Kidney epithelial cell (primary cell): Measurements from ENCODE around the gene ZNF324. TPM values are rescaled to one million over a fixed set of nuclear protein-coding genes. Genes with fewer than 3 reads are reported as not detected.

ENCODE experiments used
- DNase-seq: peaks from one replicate; pipeline ENCODE4 v3.0.0-alpha.2; 2010; ENCODE audit warnings: low read depth
- H3K27me3 ChIP-seq: 2 replicates; pipeline ENCODE4 v1.6.0; 2011; ENCODE audit warnings: low read length; ENCODE audit not compliant: control insufficient read depth, insufficient read depth
- H3K36me3 ChIP-seq: 2 replicates; pipeline ENCODE4 v1.5.1; 2011; ENCODE audit warnings: low read length; ENCODE audit not compliant: control insufficient read depth, insufficient read depth
- H3K4me3 ChIP-seq: 2 replicates; pipeline ENCODE4 v1.5.1; 2011; ENCODE audit warnings: low read depth, mild to moderate bottlenecking, control low read depth, low read length
- CTCF ChIP-seq: IDR thresholded peaks from 2 replicates; pipeline ENCODE4 v1.5.1; 2011; ENCODE audit warnings: mild to moderate bottlenecking, moderate library complexity, low read length, control low read depth, inconsistent platforms; ENCODE audit not compliant: insufficient read depth, poor library complexity, severe bottlenecking
- total RNA-seq: library from RNA; depleted of rRNA; stranded (reverse); fragments of >200 nt; gene quantifications from 2 replicates; pipeline ENCODE4 v1.2.3, GENCODE V29; 2015

The ZNF324 gene
- total RNA-seq = 7.2 and 12.3 TPM in 2 replicates

GRCh38 chr19:58466760-58467589 is at the start of gene ZNF324:
TSS of gene ZNF324 (plus strand) at chr19:58467080. CDS start at chr19:58469186, 2,106 bp downstream.
- TF ChIP-seq CTCF = no peak
- peak within 1 kb of the TSS; percentile 91 for H3K4me3 ChIP-seq
- no peaks in the 10 kb centered on the region for H3K36me3 ChIP-seq
- DNase-seq = peak; percentile 81
- H3K27me3 ChIP-seq = no peaks in the 10 kb centered on the region

GRCh38 chr19:58428617-58429016 is 38.3 kb upstream of the ZNF324 start:
- TF ChIP-seq CTCF = no peak
- Histone ChIP-seq H3K36me3 (no peaks in the 10 kb centered on the region), H3K4me3 (no peak overlapping the region), H3K27me3 (no peaks in the 10 kb centered on the region)
- DNase-seq = no peak

- no peak overlapping the region for H3K4me3 ChIP-seq
- no peak for TF ChIP-seq CTCF
- peaks cover 5% of the 10 kb centered on the region for H3K36me3 ChIP-seq
- no peak for DNase-seq
- H3K27me3 ChIP-seq = no peaks in the 10 kb centered on the region
Observed at GRCh38 chr19:58429745-58430144, 37.1 kb upstream of the ZNF324 start.

DNA sequence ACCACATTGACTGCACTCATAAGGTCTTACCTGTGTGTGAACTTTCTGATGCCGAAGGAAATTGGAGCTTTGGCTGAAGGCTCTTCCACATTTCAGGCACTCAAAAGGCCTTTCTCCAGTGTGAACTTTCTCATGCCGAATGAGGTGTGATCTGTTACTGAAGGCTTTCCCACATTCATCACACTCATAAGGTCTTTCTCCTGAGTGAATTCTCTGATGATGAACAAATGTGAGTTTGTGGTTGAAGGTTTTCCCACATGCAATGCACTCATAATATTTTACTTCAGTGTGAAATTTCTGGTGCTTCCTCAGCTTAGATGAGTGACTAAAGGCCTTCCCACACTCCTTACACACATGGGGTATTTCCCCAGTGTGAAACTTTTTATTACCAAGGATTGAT is 32.7 kb upstream of the ZNF324 start:
- no peak for DNase-seq
- Histone ChIP-seq H3K36me3 (peaks cover 6% of the 10 kb centered on the region), H3K4me3 (no peak overlapping the region), H3K27me3 (no peaks in the 10 kb centered on the region)
- TF ChIP-seq CTCF = no peak

- Histone ChIP-seq H3K27me3 (no peaks in the 10 kb centered on the region), H3K4me3 (peak within 1 kb of the TSS; percentile 87), H3K36me3 (peaks cover 1% of the 10 kb centered on the region)
- peak; percentile 100 for DNase-seq
- no peak for TF ChIP-seq CTCF
Observed at GRCh38 chr19:58439576-58440554, 27.0 kb upstream of the ZNF324 start, which contains the start of gene ZNF132. TSS of gene ZNF132 (minus strand) at chr19:58440153. CDS start at chr19:58439821, 332 bp downstream.
